SK-N-SH treated with all-trans-retinoic acid at 6 μM for 48 hours (cell line): ENCODE measurements around the gene GNG2.

ENCODE experiments used
- ATAC-seq: fragments of 200-7000 bp; cut with Tn5 transposase; 3 replicates; pipeline ENCODE4 v1.9.1; 2020; ENCODE audit warnings: mild to moderate bottlenecking, moderate library complexity
- ARNTL ChIP-seq: fragments of 450-650 bp; formaldehyde crosslinking; IDR thresholded peaks from 2 replicates; pipeline ENCODE4 v1.5.0; 2020; ENCODE audit warnings: low read depth, mild to moderate bottlenecking, moderate library complexity, borderline replicate concordance
- BACH2 ChIP-seq: fragments of 250-450 bp; sonication (Bioruptor Pico); IDR thresholded peaks from 2 replicates; pipeline ENCODE4 v1.9.0; 2021; ENCODE audit warnings: mild to moderate bottlenecking, borderline replicate concordance
- CSDC2 ChIP-seq: fragments of 250-450 bp; sonication (Bioruptor Pico); IDR thresholded peaks from 2 replicates; pipeline ENCODE4 v1.5.0; 2020; ENCODE audit warnings: mild to moderate bottlenecking, moderate library complexity
- ESRRG ChIP-seq: fragments of 250-450 bp; sonication (Bioruptor Pico); IDR thresholded peaks from 2 replicates; pipeline ENCODE4 v1.6.1; 2021; ENCODE audit warnings: mild to moderate bottlenecking
- GLIS3 ChIP-seq: fragments of 250-450 bp; sonication (Bioruptor Pico); IDR thresholded peaks from 2 replicates; pipeline ENCODE4 v1.5.0; 2020; ENCODE audit warnings: mild to moderate bottlenecking, moderate library complexity
- OSR1 ChIP-seq: fragments of 250-450 bp; sonication (Bioruptor Pico); IDR thresholded peaks from 2 replicates; pipeline ENCODE4 v1.8.0; 2022; ENCODE audit warnings: moderate library complexity, mild to moderate bottlenecking, inconsistent platforms
- PPARA ChIP-seq: fragments of 250-450 bp; sonication (Bioruptor Pico); IDR thresholded peaks from 2 replicates; pipeline ENCODE4 v1.5.0; 2020; ENCODE audit warnings: mild to moderate bottlenecking, borderline replicate concordance
- RARB ChIP-seq: fragments of 250-450 bp; sonication (Bioruptor Pico); IDR thresholded peaks from 2 replicates; pipeline ENCODE4 v1.8.0; 2021; ENCODE audit warnings: mild to moderate bottlenecking, moderate library complexity
- SNAI2 ChIP-seq: fragments of 250-450 bp; sonication (Bioruptor Pico); IDR thresholded peaks from 2 replicates; pipeline ENCODE4 v1.5.0; 2020; ENCODE audit warnings: mild to moderate bottlenecking, moderate library complexity
- TCF4 ChIP-seq: fragments of 250-450 bp; sonication (Bioruptor Pico); IDR thresholded peaks from 2 replicates; pipeline ENCODE4 v1.8.0; 2021; ENCODE audit warnings: mild to moderate bottlenecking, moderate library complexity, borderline replicate concordance
- TOX ChIP-seq: fragments of 250-450 bp; sonication (Bioruptor Pico); IDR thresholded peaks from 2 replicates; pipeline ENCODE4 v1.8.0; 2021; ENCODE audit warnings: mild to moderate bottlenecking, moderate library complexity, borderline replicate concordance
- ZC3H10 ChIP-seq: fragments of 250-450 bp; sonication (Bioruptor Pico); IDR thresholded peaks from 2 replicates; pipeline ENCODE4 v1.5.1; 2021; ENCODE audit warnings: mild to moderate bottlenecking, moderate library complexity
- ZFP3 ChIP-seq: fragments of 250-450 bp; sonication (Bioruptor Pico); IDR thresholded peaks from 2 replicates; pipeline ENCODE4 v1.5.0; 2020; ENCODE audit warnings: mild to moderate bottlenecking, moderate library complexity
- ZFP30 ChIP-seq: fragments of 450-650 bp; formaldehyde crosslinking; IDR thresholded peaks from 2 replicates; pipeline ENCODE4 v1.5.0; 2022; ENCODE audit warnings: mild to moderate bottlenecking, moderate library complexity
- ZNF565 ChIP-seq: fragments of 450-650 bp; formaldehyde crosslinking; conservative IDR thresholded peaks from 2 replicates; pipeline ENCODE4 v1.5.0; 2020; ENCODE audit warnings: low read depth, mild to moderate bottlenecking, moderate library complexity
- ZNF70 ChIP-seq: fragments of 450-650 bp; formaldehyde crosslinking; IDR thresholded peaks from 2 replicates; pipeline ENCODE4 v1.5.0; 2020; ENCODE audit warnings: mild to moderate bottlenecking, moderate library complexity
- ZNF8 ChIP-seq: fragments of 450-650 bp; formaldehyde crosslinking; IDR thresholded peaks from 2 replicates; pipeline ENCODE4 v1.5.0; 2020; ENCODE audit warnings: mild to moderate bottlenecking, moderate library complexity
- TF ChIP-seq, protein P1 (sequence below): fragments of 250-450 bp; sonication (Bioruptor Pico); IDR thresholded peaks from 2 replicates; pipeline ENCODE4 v1.5.1; 2021; ENCODE audit warnings: mild to moderate bottlenecking, moderate library complexity
- TF ChIP-seq, protein P2 (sequence below): fragments of 250-450 bp; sonication (Bioruptor Pico); IDR thresholded peaks from 2 replicates; pipeline ENCODE4 v1.8.0; 2020; ENCODE audit warnings: mild to moderate bottlenecking, moderate library complexity, borderline replicate concordance
- TF ChIP-seq, protein P3 (sequence below): fragments of 250-450 bp; sonication (Bioruptor Pico); IDR thresholded peaks from 2 replicates; pipeline ENCODE4 v1.5.0; 2020; ENCODE audit warnings: mild to moderate bottlenecking, moderate library complexity
- TF ChIP-seq, protein P4 (sequence below): fragments of 250-450 bp; sonication (Bioruptor Pico); IDR thresholded peaks from 2 replicates; pipeline ENCODE4 v1.8.0; 2021; ENCODE audit warnings: low read depth, mild to moderate bottlenecking, moderate library complexity, borderline replicate concordance
- TF ChIP-seq, protein P5 (sequence below): fragments of 250-450 bp; sonication (Bioruptor Pico); IDR thresholded peaks from 2 replicates; pipeline ENCODE4 v1.5.1; 2020; ENCODE audit warnings: low read depth, mild to moderate bottlenecking, moderate library complexity

GNG2 gene

DNA sequence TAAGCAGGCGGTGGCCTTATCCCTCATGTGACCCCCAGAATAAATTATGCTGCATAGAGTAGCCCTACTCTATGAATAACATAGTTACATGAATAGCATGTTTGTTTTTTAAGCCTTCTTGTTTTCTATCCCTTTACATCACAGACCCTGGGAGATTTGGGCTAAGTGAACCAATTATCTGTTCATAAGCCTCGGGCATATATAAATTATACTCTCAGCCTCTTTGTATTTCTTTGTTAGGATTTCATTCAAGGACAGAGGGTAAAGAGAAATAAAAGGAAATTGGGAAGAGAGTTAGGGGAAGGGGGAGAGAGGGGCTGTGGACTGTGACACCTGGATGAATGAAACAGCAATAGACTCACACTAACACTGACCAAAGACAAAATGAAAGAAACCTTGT lies 93.6 kb downstream of the GNG2 start:
- TF ChIP-seq ARNTL (CRISPR knock-in tag) (no peak), PPARA (CRISPR knock-in tag) (no peak), RARB (CRISPR knock-in tag) (no peak), CSDC2 (CRISPR knock-in tag) (no peak), ZNF8 (CRISPR knock-in tag) (no peak), GLIS3 (CRISPR knock-in tag) (no peak), ZNF565 (no peak), ZFP3 (CRISPR knock-in tag) (no peak), SNAI2 (no peak), TOX (CRISPR knock-in tag) (no peak), OSR1 (CRISPR knock-in tag) (no peak), TCF4 (CRISPR knock-in tag) (no peak), BACH2 (CRISPR knock-in tag) (no peak), ZC3H10 (no peak), ZNF70 (CRISPR knock-in tag) (no peak)
- TF ChIP-seq, protein P1, sequence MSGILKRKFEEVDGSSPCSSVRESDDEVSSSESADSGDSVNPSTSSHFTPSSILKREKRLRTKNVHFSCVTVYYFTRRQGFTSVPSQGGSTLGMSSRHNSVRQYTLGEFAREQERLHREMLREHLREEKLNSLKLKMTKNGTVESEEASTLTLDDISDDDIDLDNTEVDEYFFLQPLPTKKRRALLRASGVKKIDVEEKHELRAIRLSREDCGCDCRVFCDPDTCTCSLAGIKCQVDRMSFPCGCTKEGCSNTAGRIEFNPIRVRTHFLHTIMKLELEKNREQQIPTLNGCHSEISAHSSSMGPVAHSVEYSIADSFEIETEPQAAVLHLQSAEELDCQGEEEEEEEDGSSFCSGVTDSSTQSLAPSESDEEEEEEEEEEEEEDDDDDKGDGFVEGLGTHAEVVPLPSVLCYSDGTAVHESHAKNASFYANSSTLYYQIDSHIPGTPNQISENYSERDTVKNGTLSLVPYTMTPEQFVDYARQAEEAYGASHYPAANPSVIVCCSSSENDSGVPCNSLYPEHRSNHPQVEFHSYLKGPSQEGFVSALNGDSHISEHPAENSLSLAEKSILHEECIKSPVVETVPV: no peak
- TF ChIP-seq, protein P2, sequence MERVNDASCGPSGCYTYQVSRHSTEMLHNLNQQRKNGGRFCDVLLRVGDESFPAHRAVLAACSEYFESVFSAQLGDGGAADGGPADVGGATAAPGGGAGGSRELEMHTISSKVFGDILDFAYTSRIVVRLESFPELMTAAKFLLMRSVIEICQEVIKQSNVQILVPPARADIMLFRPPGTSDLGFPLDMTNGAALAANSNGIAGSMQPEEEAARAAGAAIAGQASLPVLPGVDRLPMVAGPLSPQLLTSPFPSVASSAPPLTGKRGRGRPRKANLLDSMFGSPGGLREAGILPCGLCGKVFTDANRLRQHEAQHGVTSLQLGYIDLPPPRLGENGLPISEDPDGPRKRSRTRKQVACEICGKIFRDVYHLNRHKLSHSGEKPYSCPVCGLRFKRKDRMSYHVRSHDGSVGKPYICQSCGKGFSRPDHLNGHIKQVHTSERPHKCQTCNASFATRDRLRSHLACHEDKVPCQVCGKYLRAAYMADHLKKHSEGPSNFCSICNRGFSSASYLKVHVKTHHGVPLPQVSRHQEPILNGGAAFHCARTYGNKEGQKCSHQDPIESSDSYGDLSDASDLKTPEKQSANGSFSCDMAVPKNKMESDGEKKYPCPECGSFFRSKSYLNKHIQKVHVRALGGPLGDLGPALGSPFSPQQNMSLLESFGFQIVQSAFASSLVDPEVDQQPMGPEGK (CRISPR knock-in tag): no peak
- TF ChIP-seq, protein P3, sequence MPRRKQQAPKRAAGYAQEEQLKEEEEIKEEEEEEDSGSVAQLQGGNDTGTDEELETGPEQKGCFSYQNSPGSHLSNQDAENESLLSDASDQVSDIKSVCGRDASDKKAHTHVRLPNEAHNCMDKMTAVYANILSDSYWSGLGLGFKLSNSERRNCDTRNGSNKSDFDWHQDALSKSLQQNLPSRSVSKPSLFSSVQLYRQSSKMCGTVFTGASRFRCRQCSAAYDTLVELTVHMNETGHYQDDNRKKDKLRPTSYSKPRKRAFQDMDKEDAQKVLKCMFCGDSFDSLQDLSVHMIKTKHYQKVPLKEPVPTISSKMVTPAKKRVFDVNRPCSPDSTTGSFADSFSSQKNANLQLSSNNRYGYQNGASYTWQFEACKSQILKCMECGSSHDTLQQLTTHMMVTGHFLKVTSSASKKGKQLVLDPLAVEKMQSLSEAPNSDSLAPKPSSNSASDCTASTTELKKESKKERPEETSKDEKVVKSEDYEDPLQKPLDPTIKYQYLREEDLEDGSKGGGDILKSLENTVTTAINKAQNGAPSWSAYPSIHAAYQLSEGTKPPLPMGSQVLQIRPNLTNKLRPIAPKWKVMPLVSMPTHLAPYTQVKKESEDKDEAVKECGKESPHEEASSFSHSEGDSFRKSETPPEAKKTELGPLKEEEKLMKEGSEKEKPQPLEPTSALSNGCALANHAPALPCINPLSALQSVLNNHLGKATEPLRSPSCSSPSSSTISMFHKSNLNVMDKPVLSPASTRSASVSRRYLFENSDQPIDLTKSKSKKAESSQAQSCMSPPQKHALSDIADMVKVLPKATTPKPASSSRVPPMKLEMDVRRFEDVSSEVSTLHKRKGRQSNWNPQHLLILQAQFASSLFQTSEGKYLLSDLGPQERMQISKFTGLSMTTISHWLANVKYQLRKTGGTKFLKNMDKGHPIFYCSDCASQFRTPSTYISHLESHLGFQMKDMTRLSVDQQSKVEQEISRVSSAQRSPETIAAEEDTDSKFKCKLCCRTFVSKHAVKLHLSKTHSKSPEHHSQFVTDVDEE (CRISPR knock-in tag): no peak
- TF ChIP-seq, protein P4, sequence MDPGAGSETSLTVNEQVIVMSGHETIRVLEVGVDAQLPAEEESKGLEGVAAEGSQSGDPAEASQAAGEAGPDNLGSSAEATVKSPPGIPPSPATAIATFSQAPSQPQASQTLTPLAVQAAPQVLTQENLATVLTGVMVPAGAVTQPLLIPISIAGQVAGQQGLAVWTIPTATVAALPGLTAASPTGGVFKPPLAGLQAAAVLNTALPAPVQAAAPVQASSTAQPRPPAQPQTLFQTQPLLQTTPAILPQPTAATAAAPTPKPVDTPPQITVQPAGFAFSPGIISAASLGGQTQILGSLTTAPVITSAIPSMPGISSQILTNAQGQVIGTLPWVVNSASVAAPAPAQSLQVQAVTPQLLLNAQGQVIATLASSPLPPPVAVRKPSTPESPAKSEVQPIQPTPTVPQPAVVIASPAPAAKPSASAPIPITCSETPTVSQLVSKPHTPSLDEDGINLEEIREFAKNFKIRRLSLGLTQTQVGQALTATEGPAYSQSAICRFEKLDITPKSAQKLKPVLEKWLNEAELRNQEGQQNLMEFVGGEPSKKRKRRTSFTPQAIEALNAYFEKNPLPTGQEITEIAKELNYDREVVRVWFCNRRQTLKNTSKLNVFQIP (CRISPR knock-in tag): no peak
- TF ChIP-seq, protein P5, sequence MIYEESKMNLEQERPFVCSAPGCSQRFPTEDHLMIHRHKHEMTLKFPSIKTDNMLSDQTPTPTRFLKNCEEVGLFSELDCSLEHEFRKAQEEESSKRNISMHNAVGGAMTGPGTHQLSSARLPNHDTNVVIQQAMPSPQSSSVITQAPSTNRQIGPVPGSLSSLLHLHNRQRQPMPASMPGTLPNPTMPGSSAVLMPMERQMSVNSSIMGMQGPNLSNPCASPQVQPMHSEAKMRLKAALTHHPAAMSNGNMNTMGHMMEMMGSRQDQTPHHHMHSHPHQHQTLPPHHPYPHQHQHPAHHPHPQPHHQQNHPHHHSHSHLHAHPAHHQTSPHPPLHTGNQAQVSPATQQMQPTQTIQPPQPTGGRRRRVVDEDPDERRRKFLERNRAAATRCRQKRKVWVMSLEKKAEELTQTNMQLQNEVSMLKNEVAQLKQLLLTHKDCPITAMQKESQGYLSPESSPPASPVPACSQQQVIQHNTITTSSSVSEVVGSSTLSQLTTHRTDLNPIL (CRISPR knock-in tag): no peak
- ATAC-seq: no peak

DNA sequence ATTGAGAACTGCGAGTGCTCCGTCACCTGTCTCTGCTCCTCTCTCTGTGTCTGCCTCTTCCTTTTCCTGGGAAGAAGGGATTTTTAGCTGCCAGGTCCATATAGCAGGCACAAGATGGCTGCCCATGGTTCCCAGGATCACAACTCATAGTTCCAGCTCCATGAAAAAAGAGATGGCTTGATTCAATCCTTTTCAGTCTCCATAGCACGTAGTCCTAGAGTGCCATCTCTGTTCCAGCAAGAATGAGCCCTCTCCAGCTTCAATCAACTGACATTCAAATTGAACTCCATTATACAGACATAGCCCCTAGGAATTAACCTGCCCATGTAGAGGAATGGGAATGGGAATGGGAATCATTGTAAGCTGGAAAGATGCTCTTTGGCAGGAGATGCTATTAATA lies 94.2 kb downstream of the GNG2 start:
- no peak for TF ChIP-seq OSR1 (CRISPR knock-in tag)
- TF ChIP-seq RARB (CRISPR knock-in tag): no peak
- no peak for TF ChIP-seq CSDC2 (CRISPR knock-in tag)
- TF ChIP-seq, protein P1: no peak
- TF ChIP-seq TOX (CRISPR knock-in tag): no peak
- no peak for TF ChIP-seq BACH2 (CRISPR knock-in tag)
- no peak for TF ChIP-seq ESRRG
- TF ChIP-seq ZNF70 (CRISPR knock-in tag): no peak
- TF ChIP-seq, protein P2 (CRISPR knock-in tag): no peak
- TF ChIP-seq ZNF565: no peak
- TF ChIP-seq GLIS3 (CRISPR knock-in tag): no peak
- no peak for TF ChIP-seq PPARA (CRISPR knock-in tag)
- TF ChIP-seq TCF4 (CRISPR knock-in tag): no peak
- no peak for TF ChIP-seq ARNTL (CRISPR knock-in tag)
- no peak for TF ChIP-seq ZFP3 (CRISPR knock-in tag)
- no peak for TF ChIP-seq ZFP30 (CRISPR knock-in tag)
- TF ChIP-seq, protein P4 (CRISPR knock-in tag): no peak
- ATAC-seq: no peak
